GM19455 (cell line): Measurements from ENCODE around the gene HAPSTR1.

Experiments
- ATAC-seq: cut with Tn5 transposase; IDR thresholded peaks from one replicate; pipeline ENCODE4 v1.9.1; 2021; ENCODE audit not compliant: unreplicated experiment

HAPSTR1 gene

GRCh38 chr16:9095656-9096397, 4.4 kb downstream of the HAPSTR1 start:
- no peak for ATAC-seq

- no peak for ATAC-seq
Measured at GRCh38 chr16:9096416-9096952, 5.0 kb downstream of the HAPSTR1 start.

- no peak for ATAC-seq
Measured at GRCh38 chr16:9097266-9098219, 6.1 kb downstream of the HAPSTR1 start.

- ATAC-seq = no peak
Measured at GRCh38 chr16:9098377-9099090, 7.1 kb downstream of the HAPSTR1 start.

GRCh38 chr16:9099131-9099625, 7.7 kb downstream of the HAPSTR1 start:
- peak; percentile 46 for ATAC-seq

GRCh38 chr16:9102379-9102778, 10.9 kb downstream of the HAPSTR1 start:
- ATAC-seq = no peak

GRCh38 chr16:9102943-9103342, 11.5 kb downstream of the HAPSTR1 start:
- ATAC-seq = no peak

GRCh38 chr16:9103546-9103945, 12.1 kb downstream of the HAPSTR1 start:
- no peak for ATAC-seq

GRCh38 chr16:9105189-9105588, 13.7 kb downstream of the HAPSTR1 start:
- ATAC-seq = no peak

- ATAC-seq = no peak
Measured at GRCh38 chr16:9107025-9107970, 15.9 kb downstream of the HAPSTR1 start.

GRCh38 chr16:9109255-9109654, 17.8 kb downstream of the HAPSTR1 start:
- ATAC-seq = no peak

GRCh38 chr16:9112166-9112843, 20.9 kb downstream of the HAPSTR1 start:
- no peak for ATAC-seq

- ATAC-seq = no peak
Measured at GRCh38 chr16:9112844-9113186, 21.4 kb downstream of the HAPSTR1 start.

GRCh38 chr16:9113707-9114106, 22.3 kb downstream of the HAPSTR1 start:
- no peak for ATAC-seq

- no peak for ATAC-seq
Measured at GRCh38 chr16:9114112-9114511, 22.7 kb downstream of the HAPSTR1 start.

GRCh38 chr16:9114842-9115241, 23.4 kb downstream of the HAPSTR1 start:
- ATAC-seq = no peak

GRCh38 chr16:9115277-9115676, 23.8 kb downstream of the HAPSTR1 start:
- ATAC-seq = no peak

GRCh38 chr16:9116141-9116540, 24.7 kb downstream of the HAPSTR1 start:
- no peak for ATAC-seq

GRCh38 chr16:9118170-9118569, 26.7 kb downstream of the HAPSTR1 start:
- ATAC-seq = no peak
